ENCODE results near the gene GCK.
"Not testable (repeated sequence)": the region's sequence is repeated elsewhere in the genome, so short reads cannot be mapped to it uniquely, and the experiment has no call there.

Gene GCK

DNA sequence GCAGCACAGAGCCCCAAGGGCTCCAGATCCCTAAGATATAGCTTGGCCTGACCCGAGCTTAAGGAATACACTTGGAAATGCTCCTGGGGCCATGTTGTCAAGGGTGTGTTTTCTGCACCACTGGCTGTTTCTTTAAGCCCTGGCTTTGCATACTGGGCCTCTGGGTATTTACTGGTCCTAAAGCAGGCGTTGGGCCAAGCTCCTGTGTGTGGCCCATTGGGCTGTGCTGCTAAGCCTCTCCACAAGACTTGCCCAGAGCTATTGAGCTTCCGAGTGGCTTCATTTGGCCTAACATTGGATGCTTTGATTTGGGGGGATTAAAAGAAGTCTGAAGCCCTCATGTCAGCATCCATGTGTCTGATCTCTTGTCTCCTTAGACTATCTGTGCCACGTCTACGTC, 16.8 kb upstream of the GCK start:
- in situ Hi-C loops (cut with MboI; ENCODE audit: low sequenced_read_pairs) = no loop called here

GRCh38 chr7:44201813-44202212, 12.6 kb upstream of the GCK start:
- in situ Hi-C loops (cut with MboI; ENCODE audit: low sequenced_read_pairs) = no loop called here

DNA sequence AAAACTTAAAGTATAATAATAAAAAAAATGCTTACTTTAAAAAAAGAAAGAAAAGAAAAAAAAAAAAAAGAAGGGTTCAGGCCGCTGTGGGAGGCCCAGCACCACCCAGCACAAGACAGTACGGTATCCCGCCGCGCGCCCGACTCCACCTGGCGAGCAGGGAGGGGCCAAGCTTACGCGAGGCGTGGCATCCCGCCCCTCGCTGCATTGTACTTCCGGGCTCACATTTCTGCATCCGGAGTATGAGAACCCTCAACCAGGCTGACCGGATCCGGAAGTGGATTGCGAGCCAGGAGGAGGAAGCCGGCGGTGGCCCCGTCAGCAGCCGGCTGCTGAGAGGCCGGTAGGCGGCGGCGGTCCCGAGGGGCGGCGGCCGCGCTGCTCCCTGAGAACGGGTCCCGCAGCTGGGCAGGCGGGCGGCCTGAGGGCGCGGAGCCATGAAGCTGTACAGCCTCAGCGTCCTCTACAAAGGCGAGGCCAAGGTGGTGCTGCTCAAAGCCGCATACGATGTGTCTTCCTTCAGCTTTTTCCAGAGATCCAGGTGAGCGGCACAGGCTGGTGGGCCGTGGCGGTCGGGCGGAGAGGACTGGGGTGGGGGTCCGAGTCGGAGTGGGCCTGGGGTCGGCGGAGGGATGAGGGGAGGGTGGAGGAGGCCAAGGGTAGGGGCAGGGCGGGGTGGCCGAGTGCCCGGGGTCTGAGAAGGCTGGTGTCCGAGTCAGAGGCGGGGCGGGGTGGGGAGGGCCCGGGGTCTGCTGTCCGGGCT, 11.6 kb upstream of the GCK start, which contains the start of gene YKT6:
Gene YKT6, plus strand, starts transcription at position 280 of the 763 bp plus-strand sequence. Its CDS starts 158 bp downstream, at position 438.
- in situ Hi-C loops (cut with MboI; ENCODE audit: low sequenced_read_pairs) = no loop called here

DNA sequence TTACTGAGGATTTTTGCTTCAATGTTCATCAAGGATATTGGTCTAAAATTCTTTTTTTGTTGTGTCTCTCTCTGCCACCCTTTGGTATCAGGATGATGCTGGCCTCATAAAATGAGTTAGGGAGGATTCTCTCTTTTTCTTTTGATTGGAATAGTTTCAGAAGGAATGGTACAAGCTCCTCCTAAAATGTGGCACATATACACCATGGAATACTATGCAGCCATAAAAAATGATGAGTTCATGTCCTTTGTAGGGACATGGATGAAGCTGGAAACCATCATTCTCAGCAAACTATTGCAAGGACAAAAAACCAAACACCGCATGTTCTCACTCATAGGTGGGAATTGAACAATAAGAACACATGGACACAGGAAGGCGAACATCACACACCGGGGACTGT, 10.9 kb upstream of the GCK start:
- in situ Hi-C loops (cut with MboI; ENCODE audit: low sequenced_read_pairs) = not testable (repeated sequence)

GRCh38 chr7:44197474-44197873, 8.2 kb upstream of the GCK start:
- in situ Hi-C loops (cut with MboI; ENCODE audit: low sequenced_read_pairs) = no loop called here

DNA sequence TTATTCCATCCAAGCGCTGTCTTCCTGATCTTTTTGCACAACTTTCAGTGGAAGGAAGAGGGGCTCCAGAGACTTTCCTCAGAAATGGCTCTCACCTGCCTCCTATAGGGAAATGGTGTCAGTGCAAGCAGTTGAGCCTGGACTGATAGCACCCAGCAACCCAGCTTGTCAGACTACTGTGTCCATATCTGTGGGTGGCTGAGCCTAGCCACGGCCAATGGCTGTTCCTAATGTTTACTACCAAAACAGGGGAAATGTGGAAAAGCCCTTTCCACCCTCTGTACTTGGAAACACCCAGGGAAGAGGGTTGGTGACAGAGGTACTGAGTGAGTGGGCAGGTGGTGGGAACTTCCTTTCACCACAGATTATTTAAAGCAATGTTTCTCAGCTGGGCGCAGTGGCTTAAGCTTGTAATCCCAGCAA, 7.2 kb upstream of the GCK start:
- in situ Hi-C loops (cut with MboI; ENCODE audit: low sequenced_read_pairs) = no loop called here

- in situ Hi-C loops (cut with MboI; ENCODE audit: low sequenced_read_pairs) = no loop called here
These were observed 6.7 kb upstream of the GCK start for GRCh38 chr7:44195889-44196288.

- in situ Hi-C loops (cut with MboI; ENCODE audit: low sequenced_read_pairs) = no loop called here
These were observed 5.4 kb upstream of the GCK start for GRCh38 chr7:44194562-44195145.

GRCh38 chr7:44194069-44194468, 4.8 kb upstream of the GCK start:
- in situ Hi-C loops (cut with MboI; ENCODE audit: low sequenced_read_pairs) = no loop called here

GRCh38 chr7:44193011-44193802, 4.0 kb upstream of the GCK start:
- in situ Hi-C loops (cut with MboI; ENCODE audit: low sequenced_read_pairs) = no loop called here

DNA sequence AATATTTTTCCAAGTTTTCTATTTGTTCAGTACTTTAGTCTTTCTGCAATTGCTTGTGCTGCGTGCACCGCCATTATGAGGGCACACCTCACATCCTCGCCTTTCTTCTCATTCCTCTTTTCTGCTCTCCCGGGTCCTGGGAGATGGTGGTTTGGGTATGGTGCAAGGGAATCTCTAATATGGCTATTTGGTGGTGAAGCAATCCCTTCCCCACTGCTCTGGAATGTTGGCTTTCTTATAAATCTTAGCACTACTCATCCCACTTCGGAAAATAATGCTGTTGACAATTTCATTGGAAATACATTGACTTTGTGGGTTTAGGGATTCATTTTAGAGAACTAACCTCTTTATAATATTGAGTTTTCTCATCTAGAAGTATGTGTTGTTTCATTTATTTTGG, 1.9 kb upstream of the GCK start:
- in situ Hi-C loops (cut with MboI; ENCODE audit: low sequenced_read_pairs) = no loop called here

GRCh38 chr7:44189993-44190872, 994 bp upstream of the GCK start:
- in situ Hi-C loops (cut with MboI; ENCODE audit: low sequenced_read_pairs) = no loop called here

GRCh38 chr7:44188480-44189225, 586 bp downstream of the GCK start:
- in situ Hi-C loops (cut with MboI; ENCODE audit: low sequenced_read_pairs) = no loop called here

- in situ Hi-C loops (cut with MboI; ENCODE audit: low sequenced_read_pairs) = no loop called here
These were observed 1.4 kb downstream of the GCK start for GRCh38 chr7:44187636-44188416.

- in situ Hi-C loops (cut with MboI; ENCODE audit: low sequenced_read_pairs) = no loop called here
These were observed 2.5 kb downstream of the GCK start for GRCh38 chr7:44186736-44187135.

GRCh38 chr7:44185729-44186128, 3.5 kb downstream of the GCK start:
- in situ Hi-C loops (cut with MboI; ENCODE audit: low sequenced_read_pairs) = no loop called here

- in situ Hi-C loops (cut with MboI; ENCODE audit: low sequenced_read_pairs) = no loop called here
These were observed 4.3 kb downstream of the GCK start for GRCh38 chr7:44184873-44185446.

DNA sequence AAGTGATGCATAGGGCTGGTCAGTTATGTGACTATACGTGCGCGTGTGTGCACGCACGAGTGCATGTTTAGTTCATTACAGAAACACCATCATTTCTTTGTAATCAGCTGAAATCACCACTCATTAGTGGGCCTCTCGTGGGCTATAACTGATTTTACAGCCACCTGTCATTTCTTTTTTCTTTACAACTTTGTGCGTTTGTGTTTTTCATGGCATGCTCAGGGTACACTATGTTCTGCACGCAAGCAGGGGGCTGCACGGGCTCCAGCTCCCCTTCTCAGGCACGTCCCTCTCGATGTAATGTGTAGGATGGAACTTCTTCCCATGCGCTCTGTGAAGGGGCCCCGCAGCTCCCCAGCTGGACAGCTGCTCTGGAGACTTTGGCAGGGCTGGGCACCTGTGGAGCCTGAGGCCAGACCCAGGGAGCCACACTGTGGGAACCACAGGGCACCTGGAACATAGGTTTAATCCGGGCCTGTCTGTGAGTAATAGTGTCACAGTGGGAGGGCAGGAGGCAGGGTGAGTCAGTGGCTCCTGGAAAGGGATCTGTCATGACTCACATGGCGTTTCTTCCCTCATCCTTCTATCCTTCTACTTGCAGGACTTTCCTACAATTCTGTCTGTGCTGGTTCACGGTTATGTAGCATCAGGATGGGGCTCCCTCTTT, 4.9 kb downstream of the GCK start:
- in situ Hi-C loops (cut with MboI; ENCODE audit: low sequenced_read_pairs) = no loop called here

Measured in hTERT RPE-1 (cell line).